Germinal center (tissue), 1 donor: ENCODE measurements around the gene SNX17.
"Not testable (repeated sequence)": the region's sequence is repeated elsewhere in the genome, so short reads cannot be mapped to it uniquely, and the experiment has no call there.

Source experiments
- DNase-seq: peaks from one replicate; pipeline ENCODE4 v3.0.0; 2012; ENCODE audit warnings: mixed read lengths, low spot score

The SNX17 gene

GRCh38 chr2:27370026-27370815 lies at the start of gene SNX17, which contains the start of gene EIF2B4:
Gene SNX17 (plus strand): TSS chr2:27370616. CDS start chr2:27370744, 128 bp downstream.
Gene EIF2B4 (minus strand): TSS chr2:27370338. CDS start chr2:27370314, 24 bp downstream.
- peak; percentile 95 for DNase-seq

- no peak for DNase-seq
Measured at GRCh38 chr2:27320958-27321543, 49.4 kb upstream of the SNX17 start.

DNA sequence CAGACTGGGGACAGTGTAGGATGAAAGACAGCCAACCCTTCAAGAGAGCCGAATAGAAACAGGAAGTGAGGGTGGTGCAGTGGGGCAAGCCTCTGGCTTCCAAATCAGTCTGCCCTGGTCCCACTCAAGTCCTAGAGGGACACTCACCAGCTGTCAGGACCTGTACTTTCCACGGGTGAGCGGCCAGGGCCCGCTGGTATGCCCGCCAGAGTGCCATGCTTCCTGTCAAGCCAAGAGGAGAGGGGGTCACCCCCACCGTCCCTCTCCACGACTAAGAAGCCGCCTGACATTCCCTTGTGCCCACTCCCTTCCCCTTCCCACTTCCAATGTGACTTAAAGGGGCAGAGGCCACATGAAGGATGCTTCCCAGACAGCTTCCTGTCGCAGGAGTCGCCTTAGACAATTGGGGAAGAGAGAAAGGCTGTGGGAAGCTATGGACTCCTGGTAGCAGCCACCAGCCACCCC lies 48.1 kb upstream of the SNX17 start:
- peak; percentile 58 for DNase-seq

GRCh38 chr2:27322766-27323595 lies 47.4 kb upstream of the SNX17 start, which contains the start of gene MPV17:
Gene MPV17 (minus strand): TSS chr2:27323097. CDS start chr2:27322517, 580 bp downstream.
- DNase-seq: peak; percentile 95

DNA sequence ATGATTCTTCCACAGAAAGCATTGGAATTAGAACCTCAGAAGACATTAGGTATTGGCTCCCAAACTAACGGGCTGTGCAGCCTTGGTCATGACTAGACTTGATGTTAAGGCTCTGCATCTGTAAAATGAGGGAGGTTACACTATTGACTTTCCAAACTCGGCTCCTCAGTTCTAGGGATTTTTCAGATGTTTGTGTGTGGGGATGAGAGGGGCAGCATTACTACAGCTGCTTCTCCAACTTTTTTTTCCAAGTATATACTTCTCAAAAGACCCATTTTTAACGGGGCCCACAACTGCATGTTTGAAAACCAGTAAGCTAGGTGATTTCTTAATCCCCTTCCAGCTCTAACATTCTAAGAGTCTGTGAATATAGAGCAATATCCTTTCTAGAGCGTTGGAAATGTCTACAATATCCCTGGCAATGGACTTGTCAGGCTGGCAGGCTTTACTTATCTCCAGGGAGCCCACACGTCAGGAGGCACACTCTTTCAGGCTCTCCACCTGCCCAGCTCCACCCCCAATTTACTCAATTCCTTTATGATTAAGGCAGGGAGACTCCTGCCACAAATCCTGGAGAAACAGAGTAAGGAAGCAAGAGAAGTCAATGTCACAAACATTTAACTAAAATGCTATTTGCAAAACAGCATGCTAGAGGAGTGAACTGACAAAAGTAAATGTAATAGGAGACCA lies 46.7 kb upstream of the SNX17 start:
- no peak for DNase-seq

GRCh38 chr2:27324720-27325119 lies 45.7 kb upstream of the SNX17 start:
- no peak for DNase-seq

DNA sequence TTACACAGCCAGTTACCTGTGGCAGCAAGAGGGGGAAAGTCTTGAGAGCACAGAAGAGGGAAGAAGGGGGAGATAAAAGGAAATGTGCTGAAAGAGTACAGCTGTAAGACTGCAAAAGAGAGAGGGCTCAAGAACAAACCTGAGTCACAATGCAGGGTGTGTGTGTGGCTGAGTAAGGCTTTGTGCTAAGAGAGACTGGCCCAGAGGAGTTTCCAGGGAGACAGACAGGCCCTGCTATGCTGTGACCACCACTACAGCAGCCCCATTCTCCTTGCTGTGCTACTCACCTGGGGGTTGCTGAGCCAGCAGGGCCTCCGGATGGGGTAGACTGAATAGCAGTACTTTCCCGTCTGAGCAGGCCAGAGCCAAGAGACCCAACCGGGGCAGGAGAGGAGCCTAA lies 35.1 kb upstream of the SNX17 start:
- DNase-seq: no peak

DNA sequence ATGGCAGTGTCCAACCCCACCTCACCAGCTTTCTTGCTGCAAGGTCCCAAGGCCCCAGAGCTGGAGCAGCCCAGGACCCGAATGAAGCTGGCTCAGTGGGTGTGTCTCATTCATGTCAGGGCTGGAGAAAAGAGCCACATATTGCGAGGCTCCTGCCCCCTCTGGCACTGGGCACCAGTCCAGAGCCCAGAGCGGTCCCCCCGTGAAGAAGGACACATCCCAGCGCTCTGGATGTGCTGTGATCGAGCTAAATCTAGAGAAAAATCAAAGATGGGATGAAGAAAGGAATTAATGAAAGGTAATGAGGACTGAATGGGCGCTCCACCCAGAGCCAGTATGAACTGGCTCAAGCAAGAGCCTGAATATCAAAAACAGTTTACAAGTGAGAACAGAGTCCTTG lies 34.2 kb upstream of the SNX17 start:
- no peak for DNase-seq

GRCh38 chr2:27347641-27348040 lies 22.8 kb upstream of the SNX17 start:
- no peak for DNase-seq

GRCh38 chr2:27350106-27350693 lies 20.2 kb upstream of the SNX17 start:
- DNase-seq: peak; percentile 14

DNA sequence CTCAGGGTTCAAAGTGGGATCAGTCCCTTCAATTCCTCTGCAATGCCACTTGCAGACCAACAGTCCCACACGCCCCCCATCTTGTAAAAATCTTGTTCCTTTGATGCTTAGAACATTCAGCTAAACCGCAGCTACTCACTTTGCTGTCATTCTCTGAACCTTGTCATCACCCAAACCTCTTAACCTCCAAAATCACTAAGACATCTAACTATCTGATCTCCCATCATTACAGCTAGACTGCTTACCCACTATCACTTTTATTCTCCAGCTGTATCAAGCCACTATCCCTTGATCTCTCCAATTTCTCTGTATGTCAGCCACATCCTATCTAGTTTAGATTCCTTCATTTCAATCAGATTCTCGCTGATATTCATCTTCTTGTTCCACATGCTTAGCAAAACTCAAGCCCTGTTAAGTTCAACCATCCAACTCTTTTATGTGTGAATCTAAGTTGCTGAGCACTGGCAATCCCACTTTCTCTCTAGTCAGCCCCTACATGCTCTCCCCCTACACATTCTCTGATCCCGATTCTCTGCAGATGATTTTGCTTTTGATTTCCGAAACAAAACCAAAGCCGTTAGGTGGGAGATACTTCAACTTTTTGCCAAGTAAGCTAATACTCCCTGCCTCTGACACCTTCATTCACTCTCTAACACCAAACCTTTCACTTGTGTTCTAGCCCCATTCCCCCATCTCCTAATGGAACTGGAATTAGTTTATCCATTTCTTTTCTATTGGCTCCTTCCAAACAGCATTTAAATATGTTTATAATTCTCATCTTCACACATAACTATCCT lies 18.4 kb upstream of the SNX17 start:
- DNase-seq: no peak

DNA sequence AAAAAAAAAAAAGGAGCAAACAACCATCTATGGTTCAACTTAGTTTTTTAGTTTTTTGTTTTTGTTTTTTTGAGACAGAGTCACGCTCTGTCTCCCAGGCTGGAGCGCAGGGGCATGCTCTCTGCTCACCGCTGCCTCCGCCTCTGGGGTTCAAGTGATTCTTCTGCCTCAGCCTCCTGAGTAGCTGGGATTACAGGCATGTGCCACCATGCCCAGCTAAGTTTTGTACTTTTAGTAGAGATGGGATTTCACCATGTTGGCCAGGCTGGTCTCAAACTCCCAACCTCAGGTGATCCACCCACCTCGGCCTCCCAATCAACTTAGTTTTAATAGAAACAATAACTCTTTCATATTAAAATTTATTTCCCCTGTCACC lies 17.0 kb upstream of the SNX17 start:
- DNase-seq: not testable (repeated sequence)

GRCh38 chr2:27353762-27354596 lies 16.4 kb upstream of the SNX17 start:
- DNase-seq: no peak

- no peak for DNase-seq
Measured at GRCh38 chr2:27354597-27354927, 15.9 kb upstream of the SNX17 start.

GRCh38 chr2:27356056-27356381 lies 14.4 kb upstream of the SNX17 start:
- DNase-seq: no peak

- DNase-seq: peak; percentile 91
Measured at GRCh38 chr2:27356382-27357181, 13.8 kb upstream of the SNX17 start, which contains the start of gene GTF3C2. Gene GTF3C2 (minus strand): TSS chr2:27356764. CDS start chr2:27343554, 13,210 bp downstream.

DNA sequence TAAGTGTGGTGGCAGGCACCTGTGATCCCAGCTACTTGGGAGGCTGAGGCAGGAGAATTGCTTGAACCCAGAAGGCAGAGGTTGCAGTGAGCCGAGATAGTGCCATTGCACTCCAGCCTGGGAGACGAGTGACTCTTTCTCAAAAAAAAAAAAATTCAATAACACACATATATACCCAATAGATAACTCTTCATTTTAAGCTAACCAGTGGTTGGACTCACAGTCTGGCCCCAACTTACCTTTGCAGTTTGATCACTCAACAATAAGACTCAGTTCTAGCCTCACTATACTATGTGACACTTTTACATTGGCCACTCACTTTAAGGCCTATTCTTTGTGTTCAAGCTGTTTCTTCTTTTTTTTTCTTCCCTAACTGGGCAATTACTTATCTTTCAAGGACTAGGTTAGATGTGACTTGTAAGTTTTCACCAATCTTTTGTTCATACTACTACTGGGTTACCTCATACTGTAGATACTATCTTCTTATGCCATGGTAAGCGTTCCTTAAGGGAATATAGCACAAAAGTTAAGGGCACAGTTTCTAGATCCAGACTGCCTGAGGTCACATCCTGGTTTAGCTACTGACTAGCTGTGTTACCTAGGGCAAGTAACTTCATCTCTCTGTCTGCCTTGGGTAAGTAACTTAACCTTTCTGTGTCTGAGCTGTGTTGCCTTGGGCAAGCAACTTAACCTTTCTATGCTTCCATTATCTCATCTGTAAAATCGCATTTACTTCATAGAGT lies 7.6 kb upstream of the SNX17 start:
- no peak for DNase-seq

DNA sequence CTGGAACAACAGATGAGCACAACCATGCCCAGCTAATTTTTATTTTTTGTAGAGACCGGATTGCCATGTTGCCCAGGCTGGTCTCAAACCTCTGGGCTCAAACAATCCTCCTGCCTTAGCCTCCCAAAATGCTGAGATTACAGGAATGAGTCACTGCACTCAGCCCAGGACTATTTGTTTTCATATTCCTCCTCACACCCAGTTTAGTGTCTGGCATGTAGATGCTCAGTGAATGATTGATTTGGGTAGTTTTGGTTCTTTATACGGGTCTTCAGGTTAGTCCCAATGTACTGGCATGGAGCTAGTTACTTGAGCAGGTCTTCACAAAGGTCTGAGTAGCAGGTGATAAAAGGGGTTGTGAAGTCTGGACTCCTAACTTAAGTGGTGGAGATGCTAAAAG lies 6.5 kb upstream of the SNX17 start:
- no peak for DNase-seq
